ENCODE data around the gene CLCNKB.

Gene CLCNKB

DNA sequence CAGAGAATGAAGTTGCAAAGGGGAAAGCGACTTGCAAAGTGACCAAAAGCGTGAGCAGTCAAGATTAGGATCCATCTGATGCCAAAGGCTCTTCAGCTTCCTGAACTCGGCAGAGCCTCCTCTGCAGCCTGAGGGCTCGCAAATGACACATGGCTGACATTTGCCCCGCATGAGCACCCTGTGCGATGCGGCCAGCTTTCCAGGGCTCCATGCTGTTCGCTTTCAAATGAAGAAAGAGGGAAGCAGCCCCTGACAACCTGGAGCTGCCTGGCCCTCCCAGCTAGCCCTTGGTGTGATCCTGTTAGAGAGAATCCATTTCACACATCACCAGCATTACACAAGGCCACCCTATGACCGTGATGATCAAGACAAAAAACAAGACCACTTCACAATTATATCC lies 50.0 kb downstream of the CLCNKB start:
- H3K4me1 ChIP-seq (ENCODE audit: control insufficient read depth, insufficient read depth, low read length) = peaks cover 7% of the 10 kb centered on the region
- H3K9ac ChIP-seq (ENCODE audit: low read depth, low read length) = no peak overlapping the region
- no peak overlapping the region for H3K4me3 ChIP-seq (ENCODE audit: low read length)
- H3K36me3 ChIP-seq (ENCODE audit: insufficient read depth, low read length) = no peaks in the 10 kb centered on the region
- H3K9me3 ChIP-seq (replicated peaks; ENCODE audit: low read length) = no peaks in the 10 kb centered on the region
- peaks cover 38% of the 10 kb centered on the region for H3K27me3 ChIP-seq (ENCODE audit: control insufficient read depth, insufficient read depth, low read length)
- no peak overlapping the region for H3K4me2 ChIP-seq (ENCODE audit: low read length)

DNA sequence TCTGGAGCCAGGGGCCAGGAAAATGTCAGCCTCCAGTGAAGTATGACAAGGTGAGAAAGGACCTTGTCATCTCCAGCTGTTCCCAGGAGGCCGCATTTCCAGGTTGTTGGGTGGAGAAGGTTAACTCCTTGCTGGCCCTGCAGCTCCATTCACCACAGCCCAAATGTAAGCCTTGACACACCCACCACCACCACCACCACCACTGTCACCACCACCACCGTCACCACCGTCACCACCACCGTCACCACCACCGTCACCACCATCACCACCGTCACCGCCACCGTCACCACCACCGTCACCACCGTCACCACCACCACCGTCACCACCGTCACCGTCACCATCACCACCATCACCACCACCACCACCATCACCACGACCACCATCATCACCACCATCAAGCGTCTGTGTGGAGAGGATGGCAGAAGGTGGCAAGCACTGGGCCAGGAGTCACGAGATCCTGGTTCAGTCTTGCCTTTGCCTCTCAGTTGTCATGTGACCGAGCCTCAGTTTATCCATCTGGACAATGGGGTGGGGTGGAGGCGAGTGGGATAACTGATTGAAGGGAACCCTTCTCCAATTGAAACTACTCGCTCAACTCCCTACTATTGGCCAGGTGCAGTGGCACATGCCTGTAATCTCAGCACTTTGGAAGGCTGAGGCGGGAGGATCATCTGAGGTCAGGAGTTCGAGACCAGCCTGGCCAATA lies 51.0 kb downstream of the CLCNKB start:
- no peaks in the 10 kb centered on the region for H3K4me1 ChIP-seq (ENCODE audit: control insufficient read depth, insufficient read depth, low read length)
- no peak overlapping the region for H3K9ac ChIP-seq (ENCODE audit: low read depth, low read length)
- H3K9me3 ChIP-seq (replicated peaks; ENCODE audit: low read length) = no peaks in the 10 kb centered on the region
- no peak overlapping the region for H3K4me3 ChIP-seq (ENCODE audit: low read length)
- peaks cover 38% of the 10 kb centered on the region for H3K27me3 ChIP-seq (ENCODE audit: control insufficient read depth, insufficient read depth, low read length)
- H3K4me2 ChIP-seq (ENCODE audit: low read length) = no peak overlapping the region
- H3K36me3 ChIP-seq (ENCODE audit: insufficient read depth, low read length) = no peaks in the 10 kb centered on the region

DNA sequence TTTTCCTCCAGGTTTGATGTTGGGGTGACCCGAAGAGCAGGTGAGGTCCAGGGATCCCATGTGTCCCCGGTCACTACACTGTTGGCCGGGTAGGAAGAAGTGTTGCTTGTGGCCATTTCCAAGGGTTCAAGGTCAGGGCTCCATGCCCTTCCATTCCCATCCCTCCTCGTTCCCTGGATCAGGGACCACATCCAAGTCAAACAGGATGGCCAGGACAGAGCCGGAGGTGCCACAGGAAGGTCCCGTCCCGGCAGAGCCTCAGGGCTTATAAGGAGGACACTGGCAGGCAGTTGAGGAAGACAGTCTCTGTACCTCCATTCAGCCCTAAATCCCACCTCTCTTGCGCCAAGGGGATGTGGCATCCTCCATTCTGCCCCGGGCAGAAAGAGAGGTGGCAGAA lies 51.9 kb downstream of the CLCNKB start:
- H3K4me3 ChIP-seq (ENCODE audit: low read length) = no peak overlapping the region
- no peaks in the 10 kb centered on the region for H3K4me1 ChIP-seq (ENCODE audit: control insufficient read depth, insufficient read depth, low read length)
- H3K9me3 ChIP-seq (replicated peaks; ENCODE audit: low read length) = no peaks in the 10 kb centered on the region
- H3K4me2 ChIP-seq (ENCODE audit: low read length) = no peak overlapping the region
- peaks cover 38% of the 10 kb centered on the region for H3K27me3 ChIP-seq (ENCODE audit: control insufficient read depth, insufficient read depth, low read length)
- no peak overlapping the region for H3K9ac ChIP-seq (ENCODE audit: low read depth, low read length)
- no peaks in the 10 kb centered on the region for H3K36me3 ChIP-seq (ENCODE audit: insufficient read depth, low read length)

DNA sequence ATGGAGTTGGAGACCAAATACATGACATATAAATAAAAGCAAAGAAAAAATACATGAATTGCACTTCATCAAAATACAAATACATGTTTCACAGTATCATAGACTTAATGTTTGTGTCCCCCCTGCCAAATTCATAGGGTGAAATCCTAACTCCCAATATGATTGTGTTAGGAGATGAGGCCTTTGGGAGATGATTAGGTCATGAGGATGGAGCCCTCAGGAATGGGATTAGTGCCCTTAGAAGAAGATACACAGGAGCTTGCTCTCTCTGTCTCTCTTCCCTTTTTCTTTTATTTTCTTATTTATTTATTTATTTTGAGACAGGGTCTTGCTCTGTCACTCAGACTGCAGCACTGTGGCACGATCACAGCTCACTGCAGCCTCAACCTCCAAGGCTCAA lies 55.8 kb downstream of the CLCNKB start:
- Histone ChIP-seq H3K27me3 (ENCODE audit: control insufficient read depth, insufficient read depth, low read length) (peaks cover 22% of the 10 kb centered on the region), H3K36me3 (ENCODE audit: insufficient read depth, low read length) (no peaks in the 10 kb centered on the region), H3K4me2 (ENCODE audit: low read length) (no peak overlapping the region), H3K4me1 (ENCODE audit: control insufficient read depth, insufficient read depth, low read length) (no peaks in the 10 kb centered on the region), H3K9me3 (replicated peaks; ENCODE audit: low read length) (no peaks in the 10 kb centered on the region), H3K4me3 (ENCODE audit: low read length) (no peak overlapping the region), H3K9ac (ENCODE audit: low read depth, low read length) (no peak overlapping the region)

DNA sequence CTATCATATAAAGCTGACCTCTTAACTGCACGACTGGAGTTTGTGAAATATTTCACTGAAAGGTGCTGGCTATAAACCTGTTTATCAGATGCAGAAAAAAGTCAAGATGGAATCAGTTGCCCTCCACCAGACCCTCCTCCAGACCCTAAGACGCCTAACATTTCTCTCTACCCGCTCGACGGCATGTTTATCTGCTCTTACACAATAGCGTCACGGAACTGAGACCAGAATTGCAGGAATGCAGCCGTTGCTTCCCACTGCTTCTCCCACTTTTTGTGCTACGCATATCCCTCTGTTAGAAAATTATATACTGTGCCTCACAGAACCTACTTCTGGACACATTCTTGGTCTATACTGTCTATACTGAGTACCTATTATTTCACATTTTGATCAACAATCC lies 58.0 kb downstream of the CLCNKB start:
- Histone ChIP-seq H3K4me1 (ENCODE audit: control insufficient read depth, insufficient read depth, low read length) (no peaks in the 10 kb centered on the region), H3K36me3 (ENCODE audit: insufficient read depth, low read length) (no peaks in the 10 kb centered on the region), H3K4me2 (ENCODE audit: low read length) (no peak overlapping the region), H3K9me3 (replicated peaks; ENCODE audit: low read length) (no peaks in the 10 kb centered on the region), H3K9ac (ENCODE audit: low read depth, low read length) (no peak overlapping the region), H3K4me3 (ENCODE audit: low read length) (no peak overlapping the region), H3K27me3 (ENCODE audit: control insufficient read depth, insufficient read depth, low read length) (peaks cover 11% of the 10 kb centered on the region)
